HEK293 (cell line): ENCODE results near the gene CRMP1.

Experiments
- CTCF ChIA-PET: fragments of 350-600 bp; formaldehyde crosslinking; extraction: SDS; loops from one replicate; lab custom pipeline; 2021; ENCODE audit warnings: antibody characterized with exemption; lab: Yijun Ruan, JAX
- POLR2A ChIA-PET: fragments of 300-600 bp; formaldehyde crosslinking; extraction: SDS; loops from one replicate; lab custom pipeline; 2020; ENCODE audit warnings: antibody characterized with exemption, inconsistent platforms; lab: Yijun Ruan, JAX
- H3K27ac ChIP-seq: fragments of 200-500 bp; sonication (Bioruptor generic); 2 replicates; pipeline ENCODE4 v1.5.1; 2014; ENCODE audit warnings: low read depth, low read length, control low read depth, inconsistent platforms; ENCODE audit errors: extremely low read depth
- H3K36me3 ChIP-seq, 2 experiments: fragments of 200-500 bp in 1 of 2; sonication (Bioruptor generic) in 1 of 2; 1 replicate in 1 of 2; 2 replicates in 1 of 2; pipeline ENCODE4 v1.5.1; 2014 to 2017; ENCODE audit warnings: inconsistent platforms in 2 of 2, low read length in 2 of 2; ENCODE audit not compliant: control insufficient read depth in 2 of 2, insufficient read depth in 1 of 2
- H3K4me1 ChIP-seq: fragments of 200-500 bp; sonication (Bioruptor generic); 2 replicates; pipeline ENCODE4 v1.5.1; 2014; ENCODE audit warnings: mild to moderate bottlenecking, low read length, inconsistent platforms; ENCODE audit not compliant: control insufficient read depth, insufficient read depth
- H3K4me3 ChIP-seq: 2 replicates; pipeline ENCODE4 v1.5.1; 2011; ENCODE audit warnings: low read depth, mild to moderate bottlenecking, control low read depth, low read length, moderate library complexity
- H3K9me3 ChIP-seq: fragments of 200-500 bp; sonication (Bioruptor generic); 2 replicates; pipeline ENCODE4 v1.5.1; 2014; ENCODE audit warnings: low read depth, low read length, inconsistent platforms; ENCODE audit not compliant: control insufficient read depth, insufficient read depth
- GLIS1 ChIP-seq: fragments of 450-650 bp; formaldehyde crosslinking; IDR thresholded peaks from 2 replicates; pipeline ENCODE4 v1.5.1; 2016; ENCODE audit warnings: missing biosample characterization, missing genetic modification characterization
- HOXD13 ChIP-seq: sonication (generic); formaldehyde crosslinking; IDR thresholded peaks from 2 replicates; pipeline ENCODE4 v1.8.0; 2022; ENCODE audit warnings: missing genetic modification reagents, borderline replicate concordance
- KLF9 ChIP-seq: fragments of 450-650 bp; formaldehyde crosslinking; IDR thresholded peaks from 2 replicates; pipeline ENCODE4 v1.5.1; 2016; ENCODE audit warnings: missing biosample characterization, missing genetic modification characterization, low read depth
- ZBTB48 ChIP-seq: fragments of 450-650 bp; formaldehyde crosslinking; IDR thresholded peaks from 2 replicates; pipeline ENCODE4 v1.5.1; 2016; ENCODE audit warnings: missing biosample characterization, missing genetic modification characterization
- ZFP69B ChIP-seq: fragments of 450-650 bp; formaldehyde crosslinking; IDR thresholded peaks from 2 replicates; pipeline ENCODE4 v1.5.1; 2016; ENCODE audit warnings: missing biosample characterization, missing genetic modification characterization
- ZNF133 ChIP-seq: fragments of 450-650 bp; formaldehyde crosslinking; IDR thresholded peaks from 2 replicates; pipeline ENCODE4 v1.5.1; 2016; ENCODE audit warnings: missing biosample characterization, missing genetic modification characterization
- ZNF211 ChIP-seq: fragments of 450-650 bp; formaldehyde crosslinking; IDR thresholded peaks from 2 replicates; pipeline ENCODE4 v1.5.1; 2016; ENCODE audit warnings: low read depth, missing biosample characterization, missing genetic modification characterization
- ZNF214 ChIP-seq: fragments of 450-650 bp; formaldehyde crosslinking; IDR thresholded peaks from 2 replicates; pipeline ENCODE4 v1.5.1; 2017; ENCODE audit warnings: missing biosample characterization, mild to moderate bottlenecking, missing genetic modification characterization, borderline replicate concordance
- ZNF221 ChIP-seq: fragments of 450-650 bp; formaldehyde crosslinking; IDR thresholded peaks from 2 replicates; pipeline ENCODE4 v1.5.1; 2017; ENCODE audit warnings: missing biosample characterization, missing genetic modification characterization, borderline replicate concordance
- ZNF223 ChIP-seq: fragments of 450-650 bp; formaldehyde crosslinking; IDR thresholded peaks from 2 replicates; pipeline ENCODE4 v1.5.1; 2016; ENCODE audit warnings: missing biosample characterization, missing genetic modification characterization
- ZNF341 ChIP-seq: fragments of 450-650 bp; formaldehyde crosslinking; IDR thresholded peaks from 2 replicates; pipeline ENCODE4; 2016; ENCODE audit warnings: low read depth, missing biosample characterization, missing genetic modification characterization
- ZNF354C ChIP-seq: fragments of 450-650 bp; formaldehyde crosslinking; IDR thresholded peaks from 2 replicates; pipeline ENCODE4 v1.5.1; 2016; ENCODE audit warnings: missing biosample characterization, missing genetic modification characterization, low read depth, borderline replicate concordance
- ZNF48 ChIP-seq: fragments of 450-650 bp; formaldehyde crosslinking; IDR thresholded peaks from 2 replicates; pipeline ENCODE4 v1.5.1; 2016; ENCODE audit warnings: missing biosample characterization, missing genetic modification characterization
- ZNF521 ChIP-seq: fragments of 450-650 bp; formaldehyde crosslinking; IDR thresholded peaks from 2 replicates; pipeline ENCODE4 v1.5.1; 2017; ENCODE audit warnings: missing biosample characterization, mild to moderate bottlenecking, missing genetic modification characterization
- ZNF548 ChIP-seq: fragments of 450-650 bp; formaldehyde crosslinking; IDR thresholded peaks from 2 replicates; pipeline ENCODE4 v1.5.1; 2016; ENCODE audit warnings: missing biosample characterization, missing genetic modification characterization
- ZSCAN23 ChIP-seq: fragments of 450-650 bp; formaldehyde crosslinking; IDR thresholded peaks from 2 replicates; pipeline ENCODE4 v1.5.1; 2016; ENCODE audit warnings: missing biosample characterization, missing genetic modification characterization
- ZXDB ChIP-seq: fragments of 450-650 bp; formaldehyde crosslinking; IDR thresholded peaks from 2 replicates; pipeline ENCODE4 v1.5.1; 2016; ENCODE audit warnings: missing biosample characterization, missing genetic modification characterization
- TF ChIP-seq, protein P1 (sequence below): IDR thresholded peaks from 2 replicates; pipeline ENCODE4 v1.6.1; 2011; ENCODE audit warnings: mild to moderate bottlenecking, low read depth, low read length, borderline replicate concordance
- TF ChIP-seq, protein P2 (sequence below): fragments of 450-650 bp; formaldehyde crosslinking; IDR thresholded peaks from 2 replicates; pipeline ENCODE4 v1.5.1; 2016; ENCODE audit warnings: missing biosample characterization, missing genetic modification characterization
- TF ChIP-seq, protein P3 (sequence below): fragments of 450-650 bp; formaldehyde crosslinking; IDR thresholded peaks from 2 replicates; pipeline ENCODE4 v1.5.1; 2016; ENCODE audit warnings: missing biosample characterization, missing genetic modification characterization
- TF ChIP-seq, protein P4 (sequence below): fragments of 450-650 bp; formaldehyde crosslinking; IDR thresholded peaks from 2 replicates; pipeline ENCODE4 v1.5.1; 2017; ENCODE audit warnings: missing biosample characterization, missing genetic modification characterization
- TF ChIP-seq, protein P5 (sequence below): fragments of 450-650 bp; formaldehyde crosslinking; IDR thresholded peaks from 2 replicates; pipeline ENCODE4 v1.5.1; 2017; ENCODE audit warnings: missing biosample characterization, mild to moderate bottlenecking, missing genetic modification characterization, moderate library complexity

Gene CRMP1

DNA sequence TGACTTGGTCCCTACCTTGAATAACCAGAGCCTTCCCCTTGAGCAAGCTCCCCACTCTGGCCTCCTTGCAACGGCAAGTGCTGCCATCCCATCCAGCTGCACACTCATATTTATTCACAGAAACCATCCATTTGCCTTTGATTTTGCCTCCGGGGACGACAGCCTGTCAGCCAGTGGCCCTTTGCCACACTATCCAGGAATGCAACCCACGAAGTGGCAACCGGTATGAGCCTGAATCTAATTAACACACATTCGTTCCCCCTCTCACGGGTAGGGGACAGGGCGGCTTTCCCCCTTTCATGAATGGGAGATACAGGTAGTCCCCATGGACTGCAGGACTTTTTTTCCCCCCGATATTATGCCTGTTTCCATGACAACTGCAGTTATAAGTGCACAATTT is 15.5 kb downstream of the CRMP1 start:
- CTCF ChIA-PET, result interaction anchor here (0.6 to 1.1 kb wide), 2 partner anchors 121 to 697 kb away, joined by 3 to 7 read pairs; no protein-coding TSS in a partner anchor

DNA sequence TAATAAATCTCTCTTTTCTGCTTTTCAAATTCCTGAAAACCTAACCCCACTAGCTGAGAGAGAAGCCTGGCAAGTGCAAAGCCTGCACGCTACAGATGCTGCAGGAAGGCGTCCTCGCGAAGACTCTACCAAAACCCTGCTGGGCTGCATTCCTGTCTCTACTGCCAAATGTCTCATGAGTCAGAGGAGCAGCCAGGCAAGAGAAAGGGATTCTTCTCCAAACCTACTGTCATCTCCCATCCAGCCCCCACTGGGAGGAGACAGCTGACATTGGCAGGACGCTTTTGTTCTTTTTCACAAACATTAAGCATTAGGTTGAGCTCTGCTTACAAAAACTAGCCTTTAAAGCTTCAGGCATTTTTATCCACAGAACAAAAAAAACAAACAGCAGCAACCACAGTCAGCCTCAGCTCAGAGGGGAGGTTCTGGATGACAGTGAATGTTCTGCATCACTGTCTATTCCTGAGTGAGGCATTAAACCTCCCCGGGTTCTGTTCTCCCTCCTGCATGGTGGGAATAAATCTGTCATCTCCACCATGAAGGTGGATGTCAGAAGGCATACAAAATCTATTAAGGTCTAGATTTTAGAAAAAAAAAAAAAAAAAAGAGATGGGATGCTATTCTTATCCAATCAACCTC is 18.0 kb downstream of the CRMP1 start:
- TF ChIP-seq GLIS1 (0 out of 2 replicates have a peak, but pooled peaks have one; percentile 17), ZNF223 (tag by site-specific recombination) (no peak)

More for the DNA sequence above, 15.5 kb downstream of the CRMP1 start:
- H3K9me3 ChIP-seq, result no peaks in the 10 kb centered on the region
- no peak overlapping the region for H3K4me3 ChIP-seq
- no peaks in the 10 kb centered on the region for H3K4me1 ChIP-seq
- TF ChIP-seq ZXDB (no peak), ZFP69B (tag by site-specific recombination) (no peak), ZNF48 (tag by site-specific recombination) (no peak)
- no peak overlapping the region for H3K27ac ChIP-seq
- H3K36me3 ChIP-seq, result no peaks in the 10 kb centered on the region
- POLR2A ChIA-PET, result no interaction called here

DNA sequence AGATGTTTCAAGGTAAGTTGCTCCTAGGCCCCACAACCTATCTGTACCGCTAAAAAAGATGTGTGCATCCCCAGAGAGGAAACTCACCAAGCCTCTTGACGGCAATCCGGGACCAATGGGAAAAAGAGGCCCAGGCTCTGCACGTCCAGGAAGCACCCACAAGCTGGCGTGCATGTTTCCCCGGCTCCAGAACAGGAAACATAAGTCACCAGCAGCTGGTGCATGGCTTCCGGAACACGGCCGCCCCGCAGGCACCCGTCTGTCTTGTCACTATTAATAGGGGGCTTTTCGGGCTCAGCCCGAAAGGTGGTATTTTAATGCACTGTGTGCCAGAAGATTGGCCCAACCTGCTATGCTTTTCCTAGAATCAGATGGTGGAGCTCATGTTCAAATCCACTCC is 22.2 kb downstream of the CRMP1 start:
- Histone ChIP-seq H3K4me1 (no peaks in the 10 kb centered on the region), H3K4me3 (no peak overlapping the region), H3K9me3 (no peaks in the 10 kb centered on the region), H3K36me3 (no peaks in the 10 kb centered on the region), H3K27ac (no peak overlapping the region)
- TF ChIP-seq ZNF133 (no peak), ZNF354C (no peak), ZNF211 (no peak), ZNF548 (no peak), ZNF521 (tag by site-specific recombination) (no peak), ZSCAN23 (no peak), ZBTB48 (tag by site-specific recombination) (no peak), ZNF221 (tag by site-specific recombination) (no peak), ZNF214 (no peak), ZNF341 (no peak), KLF9 (tag by site-specific recombination) (no peak), HOXD13 (CRISPR knock-in tag) (no peak)
- TF ChIP-seq, protein P1, sequence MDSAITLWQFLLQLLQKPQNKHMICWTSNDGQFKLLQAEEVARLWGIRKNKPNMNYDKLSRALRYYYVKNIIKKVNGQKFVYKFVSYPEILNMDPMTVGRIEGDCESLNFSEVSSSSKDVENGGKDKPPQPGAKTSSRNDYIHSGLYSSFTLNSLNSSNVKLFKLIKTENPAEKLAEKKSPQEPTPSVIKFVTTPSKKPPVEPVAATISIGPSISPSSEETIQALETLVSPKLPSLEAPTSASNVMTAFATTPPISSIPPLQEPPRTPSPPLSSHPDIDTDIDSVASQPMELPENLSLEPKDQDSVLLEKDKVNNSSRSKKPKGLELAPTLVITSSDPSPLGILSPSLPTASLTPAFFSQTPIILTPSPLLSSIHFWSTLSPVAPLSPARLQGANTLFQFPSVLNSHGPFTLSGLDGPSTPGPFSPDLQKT, result no peak
- TF ChIP-seq, protein P2, sequence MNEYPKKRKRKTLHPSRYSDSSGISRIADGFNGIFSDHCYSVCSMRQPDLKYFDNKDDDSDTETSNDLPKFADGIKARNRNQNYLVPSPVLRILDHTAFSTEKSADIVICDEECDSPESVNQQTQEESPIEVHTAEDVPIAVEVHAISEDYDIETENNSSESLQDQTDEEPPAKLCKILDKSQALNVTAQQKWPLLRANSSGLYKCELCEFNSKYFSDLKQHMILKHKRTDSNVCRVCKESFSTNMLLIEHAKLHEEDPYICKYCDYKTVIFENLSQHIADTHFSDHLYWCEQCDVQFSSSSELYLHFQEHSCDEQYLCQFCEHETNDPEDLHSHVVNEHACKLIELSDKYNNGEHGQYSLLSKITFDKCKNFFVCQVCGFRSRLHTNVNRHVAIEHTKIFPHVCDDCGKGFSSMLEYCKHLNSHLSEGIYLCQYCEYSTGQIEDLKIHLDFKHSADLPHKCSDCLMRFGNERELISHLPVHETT, result no peak
- TF ChIP-seq, protein P3, sequence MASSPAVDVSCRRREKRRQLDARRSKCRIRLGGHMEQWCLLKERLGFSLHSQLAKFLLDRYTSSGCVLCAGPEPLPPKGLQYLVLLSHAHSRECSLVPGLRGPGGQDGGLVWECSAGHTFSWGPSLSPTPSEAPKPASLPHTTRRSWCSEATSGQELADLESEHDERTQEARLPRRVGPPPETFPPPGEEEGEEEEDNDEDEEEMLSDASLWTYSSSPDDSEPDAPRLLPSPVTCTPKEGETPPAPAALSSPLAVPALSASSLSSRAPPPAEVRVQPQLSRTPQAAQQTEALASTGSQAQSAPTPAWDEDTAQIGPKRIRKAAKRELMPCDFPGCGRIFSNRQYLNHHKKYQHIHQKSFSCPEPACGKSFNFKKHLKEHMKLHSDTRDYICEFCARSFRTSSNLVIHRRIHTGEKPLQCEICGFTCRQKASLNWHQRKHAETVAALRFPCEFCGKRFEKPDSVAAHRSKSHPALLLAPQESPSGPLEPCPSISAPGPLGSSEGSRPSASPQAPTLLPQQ (tag by site-specific recombination), result no peak
- TF ChIP-seq, protein P4, sequence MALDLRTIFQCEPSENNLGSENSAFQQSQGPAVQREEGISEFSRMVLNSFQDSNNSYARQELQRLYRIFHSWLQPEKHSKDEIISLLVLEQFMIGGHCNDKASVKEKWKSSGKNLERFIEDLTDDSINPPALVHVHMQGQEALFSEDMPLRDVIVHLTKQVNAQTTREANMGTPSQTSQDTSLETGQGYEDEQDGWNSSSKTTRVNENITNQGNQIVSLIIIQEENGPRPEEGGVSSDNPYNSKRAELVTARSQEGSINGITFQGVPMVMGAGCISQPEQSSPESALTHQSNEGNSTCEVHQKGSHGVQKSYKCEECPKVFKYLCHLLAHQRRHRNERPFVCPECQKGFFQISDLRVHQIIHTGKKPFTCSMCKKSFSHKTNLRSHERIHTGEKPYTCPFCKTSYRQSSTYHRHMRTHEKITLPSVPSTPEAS (tag by site-specific recombination), result no peak
- TF ChIP-seq, protein P5, sequence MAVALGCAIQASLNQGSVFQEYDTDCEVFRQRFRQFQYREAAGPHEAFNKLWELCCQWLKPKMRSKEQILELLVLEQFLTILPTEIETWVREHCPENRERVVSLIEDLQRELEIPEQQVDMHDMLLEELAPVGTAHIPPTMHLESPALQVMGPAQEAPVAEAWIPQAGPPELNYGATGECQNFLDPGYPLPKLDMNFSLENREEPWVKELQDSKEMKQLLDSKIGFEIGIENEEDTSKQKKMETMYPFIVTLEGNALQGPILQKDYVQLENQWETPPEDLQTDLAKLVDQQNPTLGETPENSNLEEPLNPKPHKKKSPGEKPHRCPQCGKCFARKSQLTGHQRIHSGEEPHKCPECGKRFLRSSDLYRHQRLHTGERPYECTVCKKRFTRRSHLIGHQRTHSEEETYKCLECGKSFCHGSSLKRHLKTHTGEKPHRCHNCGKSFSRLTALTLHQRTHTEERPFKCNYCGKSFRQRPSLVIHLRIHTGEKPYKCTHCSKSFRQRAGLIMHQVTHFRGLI (tag by site-specific recombination), result no peak
- ChIA-PET POLR2A (no interaction called here), CTCF (no interaction called here)

More for the DNA sequence above, 18.0 kb downstream of the CRMP1 start:
- ChIA-PET POLR2A (interaction anchor here (0.6 kb wide), 1 partner anchor 110 kb away, joined by 3 read pairs; no protein-coding TSS in a partner anchor), CTCF (interaction anchor here (0.7 kb wide), 1 partner anchor 1545 kb away, joined by 3 read pairs; no protein-coding TSS in a partner anchor)
- H3K4me3 ChIP-seq, result no peak overlapping the region
- H3K36me3 ChIP-seq, result no peaks in the 10 kb centered on the region
- no peak overlapping the region for H3K27ac ChIP-seq
- H3K4me1 ChIP-seq, result no peaks in the 10 kb centered on the region
- no peaks in the 10 kb centered on the region for H3K9me3 ChIP-seq
